NCI-H1105 treated with DMSO at 0.1 percent for 48 hours (cell line): ENCODE results near the gene CDK18.
A peak's percentile ranks its signal among the peaks of the same experiment; 100 is the strongest.

Source experiments
- DNase-seq: peaks from one replicate; lab custom pipeline; 2025; lab: John Stamatoyannopoulos, UW

CDK18 gene

GRCh38 chr1:205523891-205524793 lies 19.7 kb downstream of the CDK18 start:
- DNase-seq: peak; percentile 73

GRCh38 chr1:205524794-205525101 lies 20.3 kb downstream of the CDK18 start:
- DNase-seq: no peak

DNA sequence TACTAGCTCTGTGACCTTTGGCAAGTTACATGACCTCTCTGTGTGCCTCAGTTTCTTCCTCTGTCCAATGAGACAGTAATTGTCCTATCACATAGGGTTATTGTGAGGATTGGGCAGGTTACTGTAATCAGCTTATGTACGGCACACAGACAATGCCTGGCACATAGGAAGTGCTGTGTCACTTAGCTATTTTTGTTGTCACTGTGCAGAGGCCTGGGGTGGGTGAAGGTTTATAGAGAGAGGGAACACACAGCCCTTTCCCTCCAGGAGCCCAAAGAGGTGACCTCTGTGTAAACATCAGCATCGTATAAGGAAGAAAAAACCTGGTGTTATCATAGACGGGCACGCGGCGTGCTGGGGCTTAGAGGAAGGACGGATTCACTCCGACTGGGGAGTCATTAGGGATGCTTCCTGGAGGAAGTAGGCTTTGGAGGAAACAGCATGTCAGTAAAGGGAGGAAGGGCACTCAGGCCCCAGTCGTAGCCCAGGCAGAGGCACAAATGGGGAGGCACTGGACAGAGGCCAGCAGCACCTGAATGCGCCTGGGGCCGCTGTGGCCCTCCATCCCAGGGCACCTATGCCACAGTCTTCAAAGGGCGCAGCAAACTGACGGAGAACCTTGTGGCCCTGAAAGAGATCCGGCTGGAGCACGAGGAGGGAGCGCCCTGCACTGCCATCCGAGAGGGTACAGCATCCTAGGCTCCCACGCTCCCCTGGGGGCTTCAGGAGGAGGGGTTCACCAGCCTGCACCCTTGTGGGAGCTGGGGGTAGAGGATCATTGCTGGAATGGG lies 21.2 kb downstream of the CDK18 start:
- no peak for DNase-seq

DNA sequence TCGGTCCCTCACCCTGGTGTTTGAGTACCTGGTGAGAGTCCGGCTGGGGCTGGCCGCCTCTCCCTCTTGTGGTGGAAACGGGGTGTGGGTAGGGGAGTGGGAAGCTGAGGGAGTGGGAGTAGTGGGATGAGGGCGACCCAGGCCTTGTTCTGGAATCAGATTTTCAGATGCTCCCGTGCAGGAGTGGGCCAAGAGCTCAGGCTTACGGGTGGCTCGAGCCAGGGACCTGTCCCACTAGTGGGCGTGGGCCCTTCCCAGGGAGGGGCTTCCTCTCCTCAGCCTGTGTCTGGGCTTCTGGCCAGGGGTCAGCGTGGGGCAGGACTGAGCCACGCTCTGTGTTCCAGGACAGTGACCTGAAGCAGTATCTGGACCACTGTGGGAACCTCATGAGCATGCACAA lies 22.0 kb downstream of the CDK18 start:
- no peak for DNase-seq

DNA sequence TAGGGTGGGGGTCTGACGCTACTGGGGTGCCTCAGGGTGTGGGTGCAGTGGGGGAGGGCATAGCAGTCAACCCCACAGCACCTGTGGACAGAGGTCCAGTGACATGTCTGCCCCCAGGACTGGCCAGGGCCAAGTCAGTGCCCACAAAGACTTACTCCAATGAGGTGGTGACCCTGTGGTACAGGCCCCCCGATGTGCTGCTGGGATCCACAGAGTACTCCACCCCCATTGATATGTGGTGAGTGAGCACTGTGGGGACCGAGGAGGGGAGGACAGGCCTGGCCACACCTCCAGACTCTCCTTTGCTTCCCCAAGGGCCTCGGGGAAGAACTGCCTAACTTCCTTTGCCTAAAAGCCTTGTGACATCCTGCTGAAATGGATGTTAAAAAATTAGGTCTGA lies 23.5 kb downstream of the CDK18 start:
- DNase-seq: no peak

- DNase-seq: peak; percentile 28
Measured at GRCh38 chr1:205528446-205528886, 24.0 kb downstream of the CDK18 start.

- DNase-seq: peak; percentile 52
Measured at GRCh38 chr1:205528887-205529825, 24.7 kb downstream of the CDK18 start.

DNA sequence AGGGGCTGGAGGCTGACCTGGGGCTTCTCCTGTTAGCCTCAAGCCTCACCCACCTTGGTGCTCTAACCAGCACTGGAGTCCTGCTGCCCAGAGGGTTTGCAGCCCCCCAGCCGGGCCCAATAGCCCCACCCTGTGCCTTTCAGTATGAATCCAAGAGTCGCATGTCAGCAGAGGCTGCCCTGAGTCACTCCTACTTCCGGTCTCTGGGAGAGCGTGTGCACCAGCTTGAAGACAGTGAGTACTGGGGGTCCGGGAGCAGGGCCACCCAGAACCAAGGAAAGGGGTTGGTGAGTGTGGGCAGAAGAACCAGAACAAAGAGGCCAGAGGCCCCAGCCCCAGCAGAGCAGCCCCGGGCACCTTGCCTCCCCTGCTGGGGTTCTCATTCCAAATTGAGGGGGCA lies 25.6 kb downstream of the CDK18 start:
- DNase-seq: no peak

DNA sequence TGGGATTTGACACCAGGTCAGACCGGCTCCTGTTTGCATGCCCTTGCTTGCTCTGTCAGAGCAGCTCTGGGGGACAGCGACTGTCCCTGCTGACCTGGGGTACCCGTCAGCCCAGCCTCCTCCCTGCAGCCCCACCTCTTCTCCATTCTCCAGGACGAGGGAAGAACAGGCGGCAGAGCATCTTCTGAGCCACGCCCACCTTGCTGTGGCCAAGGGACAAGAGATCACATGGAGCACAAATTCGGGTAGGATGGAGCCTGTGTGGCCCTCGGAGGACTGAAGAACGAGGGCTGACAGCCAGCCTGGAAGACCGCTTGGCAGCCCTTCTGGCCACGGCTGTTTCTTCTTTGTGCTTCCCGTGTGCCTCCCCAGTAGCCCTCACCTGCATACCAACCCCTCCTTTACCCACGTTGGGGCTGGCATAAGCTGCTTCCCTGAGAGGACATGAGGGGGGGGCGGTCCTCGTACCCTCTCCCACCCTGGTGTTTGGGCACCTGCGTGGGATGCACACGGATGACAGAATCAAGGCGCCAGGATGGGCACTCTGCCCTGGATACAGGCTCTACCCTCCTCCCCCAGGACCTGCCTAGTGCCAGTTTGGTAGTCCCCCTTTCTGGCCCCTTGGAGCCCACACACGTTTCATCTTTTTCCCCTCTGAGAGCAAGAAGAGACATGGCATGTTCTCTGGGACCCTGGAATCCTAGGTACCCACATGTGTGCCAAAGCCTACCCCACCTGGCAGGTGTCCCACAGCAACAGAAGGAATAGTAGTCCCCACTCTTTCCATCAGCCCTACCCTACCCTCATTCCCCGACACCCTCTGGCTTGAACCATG lies 26.9 kb downstream of the CDK18 start:
- DNase-seq: no peak

GRCh38 chr1:205532026-205532898 lies 27.8 kb downstream of the CDK18 start:
- no peak for DNase-seq

- no peak for DNase-seq
Measured at GRCh38 chr1:205532996-205533735, 28.7 kb downstream of the CDK18 start.

- no peak for DNase-seq
Measured at GRCh38 chr1:205533748-205534443, 29.4 kb downstream of the CDK18 start.

- no peak for DNase-seq
Measured at GRCh38 chr1:205534444-205534985, 30.0 kb downstream of the CDK18 start.

DNA sequence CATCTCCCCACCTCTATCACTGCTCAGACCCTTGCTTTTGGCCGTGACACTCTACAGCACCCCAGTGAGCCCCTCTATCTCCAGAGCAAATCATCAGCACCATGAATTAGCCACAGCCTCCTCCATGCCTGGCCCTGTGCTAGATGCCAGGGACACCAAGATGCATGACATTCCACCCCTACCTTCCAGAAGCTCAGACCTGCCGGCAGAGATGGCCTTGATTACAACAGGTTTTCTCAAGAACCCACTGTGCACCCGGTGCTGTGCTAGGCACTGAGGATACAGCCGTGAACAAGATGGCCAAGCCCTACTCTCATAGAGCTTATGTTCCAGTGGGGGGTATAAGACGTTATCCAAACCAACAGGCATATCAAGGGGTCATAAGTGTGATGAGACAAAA lies 30.6 kb downstream of the CDK18 start:
- DNase-seq: no peak

- no peak for DNase-seq
Measured at GRCh38 chr1:205535866-205536758, 31.6 kb downstream of the CDK18 start.

DNA sequence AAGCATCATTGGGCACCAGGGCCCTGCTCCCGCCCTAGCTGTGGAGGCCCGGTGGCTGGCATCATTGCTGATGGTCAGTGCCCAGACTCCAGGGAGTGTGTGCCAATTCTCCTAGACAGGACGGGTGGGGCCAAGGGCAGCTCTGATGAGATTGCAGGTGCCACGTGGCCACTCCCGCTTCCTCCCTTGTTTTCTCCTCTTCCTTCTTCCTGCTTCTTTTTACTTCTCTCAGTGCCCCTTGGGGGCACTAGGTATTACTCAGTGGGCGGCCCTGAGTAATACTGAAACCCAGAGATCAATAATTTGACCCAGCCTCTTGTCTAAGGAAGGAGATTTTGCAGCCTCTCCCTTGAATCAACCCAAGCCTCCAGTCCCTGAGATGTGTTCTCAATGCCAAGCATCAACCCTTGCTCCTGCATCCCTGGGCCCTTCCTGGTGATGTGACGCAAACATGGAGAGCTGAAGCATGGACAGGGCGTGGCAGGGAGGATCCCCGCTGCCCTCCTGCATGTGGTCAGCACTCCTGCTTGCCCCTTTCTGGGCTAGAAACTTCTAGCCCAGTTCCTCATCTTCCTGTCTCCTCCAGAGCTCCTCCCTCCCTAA lies 32.4 kb downstream of the CDK18 start:
- DNase-seq: no peak

GRCh38 chr1:205537386-205538018 lies 33.0 kb downstream of the CDK18 start:
- no peak for DNase-seq
